Fibroblast of lung (primary cell): Measurements from ENCODE around the gene DSC1. TPM values are rescaled to one million over a fixed set of nuclear protein-coding genes. Genes with fewer than 3 reads are reported as not detected.

ENCODE experiments used
- DNase-seq, 2 donors: peaks; one replicate each; pipeline versions ENCODE4 v3.0.0 to v3.0.0-alpha.2; 2010; ENCODE audit warnings: low read depth in 2 of 2
- H2AFZ ChIP-seq: 2 replicates; pipeline ENCODE4 v1.5.1; 2012; ENCODE audit warnings: low read length, control low read depth, inconsistent platforms
- H3K27ac ChIP-seq: 2 replicates; pipeline ENCODE4 v1.5.1; 2011; ENCODE audit warnings: low read length, control low read depth; ENCODE audit not compliant: insufficient read depth
- H3K27me3 ChIP-seq: 2 replicates; pipeline ENCODE4 v1.5.1; 2011; ENCODE audit warnings: mild to moderate bottlenecking, low read length; ENCODE audit not compliant: control insufficient read depth, insufficient read depth
- H3K36me3 ChIP-seq: 2 replicates; pipeline ENCODE4 v1.5.1; 2011; ENCODE audit warnings: low read length; ENCODE audit not compliant: control insufficient read depth, insufficient read depth
- H3K4me1 ChIP-seq: 2 replicates; pipeline ENCODE4 v1.5.1; 2011; ENCODE audit warnings: low read length; ENCODE audit not compliant: control insufficient read depth, insufficient read depth; ENCODE audit errors: extremely low read depth
- H3K4me2 ChIP-seq: 2 replicates; pipeline ENCODE4 v1.5.1; 2011; ENCODE audit warnings: low read length, control low read depth; ENCODE audit not compliant: insufficient read depth; ENCODE audit errors: extremely low read depth
- H3K4me3 ChIP-seq, 4 experiments: fragments of 200-600 bp in 1 of 4; sonication (generic) in 1 of 4; replicated peaks in 1 of 4; 2 replicates each; pipeline ENCODE4 v1.5.1; 2011 to 2016; ENCODE audit warnings: low read length in 4 of 4, low read depth in 3 of 4, mild to moderate bottlenecking in 3 of 4, control low read depth in 2 of 4, inconsistent platforms in 1 of 4, mixed read lengths in 1 of 4; ENCODE audit not compliant: insufficient read depth in 1 of 4; ENCODE audit errors: control extremely low read depth in 1 of 4
- H3K79me2 ChIP-seq: 2 replicates; pipeline ENCODE4 v1.5.1; 2012; ENCODE audit warnings: mild to moderate bottlenecking, low read length, inconsistent platforms; ENCODE audit not compliant: control insufficient read depth, insufficient read depth
- H3K9ac ChIP-seq: 2 replicates; pipeline ENCODE4 v1.5.1; 2011; ENCODE audit warnings: mild to moderate bottlenecking, low read length, control low read depth; ENCODE audit not compliant: insufficient read depth
- H3K9me3 ChIP-seq: 2 replicates; pipeline ENCODE4 v1.5.1; 2012; ENCODE audit warnings: low read depth, low read length; ENCODE audit not compliant: control insufficient read depth, insufficient read depth
- H4K20me1 ChIP-seq: 2 replicates; pipeline ENCODE4 v1.5.1; 2011; ENCODE audit warnings: low read length; ENCODE audit not compliant: control insufficient read depth, insufficient read depth; ENCODE audit errors: extremely low read depth
- CTCF ChIP-seq, 2 donors: IDR thresholded peaks in 1 of 2; conservative IDR thresholded peaks in 1 of 2; 1 replicate in 1 of 2; 2 replicates in 1 of 2; pipeline ENCODE4 v1.5.1; 2011 to 2012; ENCODE audit warnings: low read length in 2 of 2, control low read depth in 1 of 2, inconsistent platforms in 1 of 2, low read depth in 1 of 2, mild to moderate bottlenecking in 1 of 2
- EZH2 ChIP-seq: IDR thresholded peaks from 2 replicates; pipeline ENCODE4 v1.5.1; 2012; ENCODE audit warnings: low read length, control low read depth, mild to moderate bottlenecking; ENCODE audit errors: missing control alignments
- polyA plus RNA-seq, 2 donors: library from polyadenylated mRNA; depleted of rRNA in 1 of 2; stranded (reverse) in 1 of 2; unstranded in 1 of 2; fragments of >200 nt; gene quantifications; 2 replicates each; pipeline ENCODE4 v1.2.1, GENCODE V29; 2011 to 2012; ENCODE audit warnings: missing spikeins in 1 of 2
- total RNA-seq: library from RNA; depleted of rRNA; stranded (reverse); fragments of >200 nt; gene quantifications from 2 replicates; pipeline ENCODE4 v1.2.1, GENCODE V29; 2014

DSC1 gene
- total and polyA plus RNA-seq, 2 donors (not counting 1 experiment from before 2014, with no cell fraction given) = not detected

DNA sequence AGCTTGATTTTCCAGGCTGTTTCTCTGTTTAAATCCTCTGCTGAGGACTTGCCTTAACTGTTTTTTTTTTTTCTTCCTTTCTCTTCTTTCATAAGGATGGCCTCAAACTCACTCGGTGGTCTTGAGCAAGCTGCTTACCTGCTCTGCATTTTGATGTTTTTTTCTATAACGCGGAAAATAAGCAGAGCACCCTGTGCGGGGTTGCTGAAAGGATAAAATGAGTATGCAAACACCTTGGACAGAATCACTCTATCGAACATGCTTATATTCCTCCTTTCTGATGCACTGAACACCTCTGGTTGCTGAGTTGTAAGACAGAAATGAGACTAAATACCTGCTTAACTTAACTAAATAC, 41.1 kb upstream of the DSC1 start:
- Histone ChIP-seq H3K4me3 (no peak overlapping the region), H3K4me2 (no peak overlapping the region)

DNA sequence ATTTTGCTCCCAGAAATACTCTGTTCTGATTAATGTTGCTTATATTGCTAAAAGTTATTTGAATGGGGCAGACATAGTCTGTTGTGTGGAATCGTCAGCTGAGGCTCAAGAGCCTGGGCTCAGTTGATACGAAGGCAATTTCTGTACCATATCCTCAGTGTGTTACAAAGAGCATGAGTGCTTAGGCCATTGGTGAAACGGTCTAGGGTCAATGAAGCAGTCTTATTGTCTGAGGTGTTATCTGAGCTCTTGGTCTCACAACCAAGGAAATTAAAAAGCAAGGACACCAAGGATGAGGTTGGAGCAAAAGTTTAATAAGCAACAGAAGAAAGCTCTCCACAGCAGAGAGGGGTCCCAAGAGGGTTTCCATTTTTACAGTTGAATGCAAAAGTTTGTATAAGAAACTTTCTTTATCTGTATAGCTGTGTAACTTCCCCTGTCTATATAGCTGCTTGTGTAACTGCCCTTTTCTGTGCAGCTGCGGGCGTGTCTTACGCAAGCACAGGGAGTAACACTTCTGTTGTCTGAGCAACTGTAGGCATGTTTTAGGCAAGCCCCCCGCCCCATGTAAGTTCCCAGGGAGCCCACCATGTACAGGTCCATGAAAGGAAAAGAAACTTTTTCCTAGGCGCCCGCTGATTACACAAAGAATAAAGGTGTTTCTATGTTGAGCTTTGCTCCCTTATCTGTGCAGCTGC, 40.6 kb upstream of the DSC1 start:
- H2AFZ ChIP-seq = no peak overlapping the region
- DNase-seq = peak in 1 of 2 donors; percentile 0
- TF ChIP-seq EZH2 = no peak
- no peak for TF ChIP-seq CTCF (conservative IDR thresholded peaks at IDR 0.05 in 1 of 2, IDR thresholded peaks at IDR 0.05 in 1 of 2; ENCODE audit: low read depth in 1 of 2, low read length in 2 of 2)
- H3K27me3 ChIP-seq = no peaks in the 10 kb centered on the region
- no peak overlapping the region for H3K9ac ChIP-seq
- no peaks in the 10 kb centered on the region for H3K4me1 ChIP-seq
- H3K4me3 ChIP-seq = no peak overlapping the region
- H3K79me2 ChIP-seq = no peaks in the 10 kb centered on the region
- H3K9me3 ChIP-seq = no peaks in the 10 kb centered on the region
- H3K36me3 ChIP-seq = no peaks in the 10 kb centered on the region
- no peak overlapping the region for H3K27ac ChIP-seq
- H3K4me2 ChIP-seq = no peak overlapping the region
- no peaks in the 10 kb centered on the region for H4K20me1 ChIP-seq

More for the DNA sequence above, 41.1 kb upstream of the DSC1 start:
- Histone ChIP-seq H3K9ac (no peak overlapping the region), H3K27ac (no peak overlapping the region), H4K20me1 (no peaks in the 10 kb centered on the region), H3K4me1 (no peaks in the 10 kb centered on the region), H2AFZ (no peak overlapping the region), H3K9me3 (no peaks in the 10 kb centered on the region), H3K27me3 (no peaks in the 10 kb centered on the region), H3K36me3 (no peaks in the 10 kb centered on the region), H3K79me2 (no peaks in the 10 kb centered on the region)
- TF ChIP-seq EZH2 (no peak), CTCF (conservative IDR thresholded peaks at IDR 0.05 in 1 of 2, IDR thresholded peaks at IDR 0.05 in 1 of 2; ENCODE audit: low read depth in 1 of 2, low read length in 2 of 2) (no peak)
- no peak for DNase-seq

GRCh38 chr18:31199190-31199769, 36.6 kb upstream of the DSC1 start:
- Histone ChIP-seq H3K4me1 (no peaks in the 10 kb centered on the region), H3K4me3 (no peak overlapping the region), H3K27me3 (no peaks in the 10 kb centered on the region), H3K79me2 (no peaks in the 10 kb centered on the region), H2AFZ (no peak overlapping the region), H3K9me3 (no peaks in the 10 kb centered on the region), H4K20me1 (no peaks in the 10 kb centered on the region), H3K9ac (no peak overlapping the region), H3K36me3 (no peaks in the 10 kb centered on the region), H3K4me2 (no peak overlapping the region), H3K27ac (no peak overlapping the region)
- peak in 1 of 2 donors; percentile 39 for DNase-seq
- no peak for TF ChIP-seq CTCF (conservative IDR thresholded peaks at IDR 0.05 in 1 of 2, IDR thresholded peaks at IDR 0.05 in 1 of 2; ENCODE audit: low read depth in 1 of 2, low read length in 2 of 2)
- no peak for TF ChIP-seq EZH2
